Esophagus squamous epithelium (tissue), 5 donors: ENCODE data around the gene COX20. TPM values are rescaled to one million over a fixed set of nuclear protein-coding genes. Genes with fewer than 3 reads are reported as not detected.

ENCODE experiments used
- DNase-seq: peaks from one replicate; lab custom pipeline; 2025; lab: John Stamatoyannopoulos, UW
- H3K27ac ChIP-seq, 4 donors: fragments of 200-600 bp; sonication (generic); one replicate each; pipeline ENCODE4 v1.5.1; 2016 to 2019; ENCODE audit warnings: mild to moderate bottlenecking in 1 of 4
- H3K27me3 ChIP-seq, 4 donors: fragments of 200-600 bp; sonication (generic); 1 replicate in 3 of 4; 2 replicates in 1 of 4; pipeline versions ENCODE4 v1.5.1 to v1.6.0; 2017 to 2021; ENCODE audit warnings: antibody characterized with exemption in 1 of 4
- H3K36me3 ChIP-seq, 3 donors: fragments of 200-600 bp; sonication (generic); one replicate each; pipeline ENCODE4 v1.5.1; 2016 to 2019
- H3K4me1 ChIP-seq, 3 donors: fragments of 200-600 bp; sonication (generic); one replicate each; pipeline ENCODE4 v1.5.1; 2017 to 2019
- H3K4me3 ChIP-seq, 4 donors: fragments of 200-600 bp; sonication (generic); 1 replicate in 3 of 4; 2 replicates in 1 of 4; pipeline ENCODE4 v1.5.1; 2016 to 2019; ENCODE audit warnings: mild to moderate bottlenecking in 2 of 4, moderate library complexity in 1 of 4
- H3K9me3 ChIP-seq, 3 donors: fragments of 200-600 bp; sonication (generic); one replicate each; pipeline ENCODE4 v1.5.1; 2016 to 2019
- POLR2A ChIP-seq, 4 donors: fragments of 450-650 bp; IDR thresholded peaks; one replicate each; pipeline ENCODE4 v1.6.1; 2017; ENCODE audit warnings: antibody characterized with exemption in 4 of 4, mild to moderate bottlenecking in 4 of 4, moderate library complexity in 3 of 4
- WGBS, 2 donors: methylation state at CpG; one replicate each; pipeline ENCODE4 v1.1.5; 2018; 5-methylcytosine and 5-hydroxymethylcytosine counted together
- intact Hi-C: fragments of 100-400 bp; cut with DNase I; formaldehyde crosslinking; loops from one replicate; pipeline ENCODE4 v1.15.0; 2022
- total RNA-seq, 4 donors: library from RNA; depleted of rRNA; stranded (reverse); fragments of >200 nt; gene quantifications; one replicate each; pipeline ENCODE4 v1.1.0, GENCODE V29; 2016
- TF ChIP-seq, protein P1 (sequence below), 6 experiments: fragments of 450-650 bp in 4 of 6; fragments of 200-600 bp in 2 of 6; sonication (generic) in 2 of 6; IDR thresholded peaks; one replicate each; pipeline ENCODE4 v1.5.1; 2016 to 2019; ENCODE audit warnings: antibody characterized with exemption in 6 of 6, mild to moderate bottlenecking in 4 of 6, moderate library complexity in 4 of 6
- donor health status: DM: yes; HTN: yes; CAD: no.

Gene COX20
- total RNA-seq, 4 donors from 2014 or later, result 19.2 to 48.4 (median 37.0) TPM

- no peak for DNase-seq
- no peak overlapping the region for H3K27ac ChIP-seq
- TF ChIP-seq POLR2A (IDR thresholded peaks at IDR 0.05), result no peak
- TF ChIP-seq, protein P1, sequence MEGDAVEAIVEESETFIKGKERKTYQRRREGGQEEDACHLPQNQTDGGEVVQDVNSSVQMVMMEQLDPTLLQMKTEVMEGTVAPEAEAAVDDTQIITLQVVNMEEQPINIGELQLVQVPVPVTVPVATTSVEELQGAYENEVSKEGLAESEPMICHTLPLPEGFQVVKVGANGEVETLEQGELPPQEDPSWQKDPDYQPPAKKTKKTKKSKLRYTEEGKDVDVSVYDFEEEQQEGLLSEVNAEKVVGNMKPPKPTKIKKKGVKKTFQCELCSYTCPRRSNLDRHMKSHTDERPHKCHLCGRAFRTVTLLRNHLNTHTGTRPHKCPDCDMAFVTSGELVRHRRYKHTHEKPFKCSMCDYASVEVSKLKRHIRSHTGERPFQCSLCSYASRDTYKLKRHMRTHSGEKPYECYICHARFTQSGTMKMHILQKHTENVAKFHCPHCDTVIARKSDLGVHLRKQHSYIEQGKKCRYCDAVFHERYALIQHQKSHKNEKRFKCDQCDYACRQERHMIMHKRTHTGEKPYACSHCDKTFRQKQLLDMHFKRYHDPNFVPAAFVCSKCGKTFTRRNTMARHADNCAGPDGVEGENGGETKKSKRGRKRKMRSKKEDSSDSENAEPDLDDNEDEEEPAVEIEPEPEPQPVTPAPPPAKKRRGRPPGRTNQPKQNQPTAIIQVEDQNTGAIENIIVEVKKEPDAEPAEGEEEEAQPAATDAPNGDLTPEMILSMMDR (IDR thresholded peaks at IDR 0.05), result no peak
- H3K4me1 ChIP-seq, result no peaks in the 10 kb centered on the region
- intact Hi-C loops, result no loop called here
- H3K9me3 ChIP-seq, result no peaks in the 10 kb centered on the region
- H3K27me3 ChIP-seq, result no peaks in the 10 kb centered on the region
- no peak overlapping the region for H3K4me3 ChIP-seq
- 66 to 68% methylated on average over 6 to 7 of the region's 7 CpGs for WGBS, 2 donors
- no peaks in the 10 kb centered on the region for H3K36me3 ChIP-seq
Measured at GRCh38 chr1:244874974-244875579, 39.6 kb downstream of the COX20 start.

DNA sequence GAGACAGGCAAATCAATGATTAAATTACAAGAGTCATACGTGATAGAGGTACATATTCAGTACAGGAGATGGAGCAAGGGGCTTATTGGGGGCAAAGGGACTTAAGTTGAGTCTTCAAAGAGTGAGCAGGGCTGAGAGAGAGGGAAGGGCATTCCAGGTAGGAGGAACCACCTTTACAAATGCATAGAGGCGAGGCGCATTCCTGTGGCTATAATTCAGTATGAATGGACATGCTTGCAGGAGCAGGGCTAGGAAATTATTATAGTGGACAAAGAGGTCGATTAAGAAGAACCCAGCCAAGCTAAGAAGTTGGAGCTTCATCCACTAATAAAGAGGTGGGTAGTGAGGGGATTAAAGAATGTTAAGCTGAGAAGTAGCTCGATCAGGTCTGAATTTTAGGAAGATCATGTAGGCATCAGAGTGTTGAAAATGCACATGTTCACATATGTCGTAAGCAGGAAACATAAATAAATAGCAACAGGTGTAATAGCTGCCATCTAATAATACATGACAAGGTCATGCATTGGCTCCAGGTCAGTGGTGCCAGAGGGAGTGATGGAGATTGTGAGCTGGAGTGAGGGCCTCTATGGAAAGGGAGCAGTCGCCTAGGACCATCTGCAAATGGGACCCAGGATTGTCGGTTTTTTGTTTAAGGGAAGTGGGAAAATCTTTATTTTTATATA lies 40.9 kb downstream of the COX20 start:
- Histone ChIP-seq H3K27ac (no peak overlapping the region), H3K4me1 (no peaks in the 10 kb centered on the region), H3K36me3 (no peaks in the 10 kb centered on the region), H3K9me3 (no peaks in the 10 kb centered on the region), H3K27me3 (no peaks in the 10 kb centered on the region), H3K4me3 (no peak overlapping the region)
- 85 to 86% methylated on average over 8 of the region's 8 CpGs for WGBS, 2 donors
- intact Hi-C loops, result no loop called here
- TF ChIP-seq, protein P1 (IDR thresholded peaks at IDR 0.05), result no peak
- TF ChIP-seq POLR2A (IDR thresholded peaks at IDR 0.05), result no peak
- DNase-seq, result no peak

DNA sequence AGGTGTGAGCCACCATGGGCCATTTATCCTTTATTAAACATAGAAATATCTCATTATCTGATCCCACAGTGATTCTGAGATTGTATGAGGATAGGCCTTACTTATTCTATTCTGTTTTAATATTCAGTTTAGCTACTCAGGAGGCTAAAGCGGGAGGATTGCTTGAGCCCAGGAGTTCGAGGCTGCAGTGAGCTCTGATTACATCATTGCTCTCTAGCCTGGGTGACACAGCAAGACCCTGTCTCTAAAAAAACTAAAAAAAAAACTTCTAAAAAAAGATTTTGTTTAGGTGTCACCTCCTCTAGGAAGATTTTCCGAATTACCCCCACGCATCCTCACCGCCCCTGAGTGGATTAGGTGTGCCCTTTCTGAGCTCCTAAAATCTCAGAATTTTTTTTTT lies 43.2 kb downstream of the COX20 start:
- Histone ChIP-seq H3K27ac (no peak overlapping the region), H3K4me1 (no peaks in the 10 kb centered on the region), H3K4me3 (no peak overlapping the region), H3K36me3 (no peaks in the 10 kb centered on the region), H3K27me3 (no peaks in the 10 kb centered on the region), H3K9me3 (no peaks in the 10 kb centered on the region)
- 93 to 94% methylated on average over 5 of the region's 5 CpGs for WGBS, 2 donors
- no peak for DNase-seq
- TF ChIP-seq POLR2A (IDR thresholded peaks at IDR 0.05), result no peak
- TF ChIP-seq, protein P1 (IDR thresholded peaks at IDR 0.05), result no peak
- intact Hi-C loops, result no loop called here

GRCh38 chr1:244881552-244882280 lies 46.3 kb downstream of the COX20 start:
- Histone ChIP-seq H3K4me1 (no peaks in the 10 kb centered on the region), H3K9me3 (no peaks in the 10 kb centered on the region), H3K4me3 (no peak overlapping the region), H3K27ac (no peak overlapping the region), H3K27me3 (no peaks in the 10 kb centered on the region), H3K36me3 (no peaks in the 10 kb centered on the region)
- 78 to 79% methylated on average over 11 of the region's 11 CpGs for WGBS, 2 donors
- no peak for DNase-seq
- intact Hi-C loops, result no loop called here
- TF ChIP-seq, protein P1 (IDR thresholded peaks at IDR 0.05), result no peak
- TF ChIP-seq POLR2A (IDR thresholded peaks at IDR 0.05), result no peak

GRCh38 chr1:244887281-244887680 lies 51.8 kb downstream of the COX20 start:
- WGBS, 2 donors, result 91 to 92% methylated on average over 3 to 4 of the region's 4 CpGs
- no peak for TF ChIP-seq POLR2A (IDR thresholded peaks at IDR 0.05)
- TF ChIP-seq, protein P1 (IDR thresholded peaks at IDR 0.05), result no peak
- Histone ChIP-seq H3K4me1 (no peaks in the 10 kb centered on the region), H3K9me3 (no peaks in the 10 kb centered on the region), H3K4me3 (no peak overlapping the region), H3K36me3 (no peaks in the 10 kb centered on the region), H3K27me3 (no peaks in the 10 kb centered on the region), H3K27ac (no peak overlapping the region)
- intact Hi-C loops, result no loop called here
- DNase-seq, result no peak
